Measurements from ENCODE around the gene ABCA7.

GRCh38 chr19:996051-996838 is 43.7 kb upstream of the ABCA7 start:
- TF ChIP-seq CTCF (IDR thresholded peaks at IDR 0.05 in 4 of 5, conservative IDR thresholded peaks at IDR 0.05 in 1 of 5) (no peak), POLR2A (IDR thresholded peaks at IDR 0.05) (no peak)
